Heart right ventricle (tissue), 16 donors: Measurements from ENCODE around the gene MACIR. TPM values are rescaled to one million over a fixed set of nuclear protein-coding genes. Genes with fewer than 3 reads are reported as not detected.

Experiments
- ATAC-seq, 8 donors: fragments of 200-7000 bp; cut with Tn5 transposase; one replicate each; pipeline ENCODE4 v1.9.1; 2020; ENCODE audit warnings: mild to moderate bottlenecking in 8 of 8, moderate library complexity in 8 of 8, moderate number of reproducible peaks in 1 of 8
- DNase-seq, 2 donors: peaks; one replicate each; pipeline ENCODE4 v3.0.0-alpha.2; 2020
- H3K27ac ChIP-seq, 10 donors: fragments of 200-600 bp; sonication (generic) in 2 of 10; one replicate each; pipeline versions ENCODE4 v1.5.0 to v1.8.0; 2020 to 2022; ENCODE audit warnings: mild to moderate bottlenecking in 3 of 10
- H3K27me3 ChIP-seq, 7 donors: fragments of 200-600 bp; one replicate each; pipeline ENCODE4 v1.8.0; 2021 to 2022; ENCODE audit warnings: mild to moderate bottlenecking in 2 of 7
- H3K36me3 ChIP-seq, 9 donors: fragments of 200-600 bp; sonication (generic) in 1 of 9; one replicate each; pipeline versions ENCODE4 v1.5.0 to v1.8.0; 2020 to 2022; ENCODE audit warnings: mild to moderate bottlenecking in 2 of 9
- H3K4me1 ChIP-seq, 9 donors: fragments of 200-600 bp; sonication (generic) in 1 of 9; one replicate each; pipeline versions ENCODE4 v1.5.0 to v1.8.0; 2020 to 2022; ENCODE audit warnings: mild to moderate bottlenecking in 4 of 9
- H3K4me3 ChIP-seq, 10 donors: fragments of 200-600 bp; sonication (generic) in 2 of 10; one replicate each; pipeline versions ENCODE4 v1.5.0 to v1.8.0; 2020 to 2022; ENCODE audit warnings: mild to moderate bottlenecking in 7 of 10, moderate library complexity in 2 of 10
- H3K9me3 ChIP-seq, 11 donors: fragments of 200-600 bp in 10 of 11; sonication (generic) in 2 of 11; one replicate each; pipeline versions ENCODE4 v1.5.0 to v1.8.0; 2013 to 2022; ENCODE audit warnings: mild to moderate bottlenecking in 2 of 11, control low read depth in 1 of 11, moderate library complexity in 1 of 11
- CTCF ChIP-seq, 9 donors: fragments of 200-600 bp; sonication (generic) in 2 of 9; IDR thresholded peaks; one replicate each; pipeline versions ENCODE4 v1.5.0 to v1.8.0; 2021 to 2022; ENCODE audit warnings: antibody characterized with exemption in 9 of 9, mild to moderate bottlenecking in 5 of 9, moderate library complexity in 1 of 9
- WGBS, 2 donors: extraction: QIAGEN DNeasy Blood & Tissue Kit; methylation state at CpG; one replicate each; pipeline ENCODE4 v1.1.7; 2013; ENCODE audit warnings: inconsistent platforms in 1 of 2; 5-methylcytosine and 5-hydroxymethylcytosine counted together
- intact Hi-C, 10 donors: fragments of 100-400 bp; cut with DNase I; formaldehyde crosslinking; loops; one replicate each; pipeline versions ENCODE4 v1.11.1 to v1.14.2; 2022
- long read RNA-seq, 3 donors: library from polyadenylated mRNA; unstranded; transcript quantifications; one replicate each; pipeline ENCODE4 v2.0.0, GENCODE V29; 2020 to 2021
- polyA plus RNA-seq, 2 donors: library from polyadenylated mRNA; stranded (reverse); fragments of 200-250 nt; gene quantifications; one replicate each; pipeline ENCODE4 v1.2.3, GENCODE V29; 2013
- total RNA-seq, 10 donors: library from RNA; stranded (reverse); fragmentation: NEBNext Ultra II Directional in 3 of 10; extraction: Animal tissue kit (Norgen Biotek cat#: 25700) in 3 of 10; gene quantifications; one replicate each; pipeline versions ENCODE4 v1.2.1 to v1.2.4, GENCODE V29; 2021 to 2023
- donor health status: Arrhythmogenic right ventricular cardiomyopathy.
- donor health status: ischemic (EF 13 %, LVEDD 7.1; RV severe dilation, severe dysfunction).
- donor health status: healthy with polysubstance abuse.
- donor health status: DM: no; HTN: yes; CAD: no.
- donor health status: DM: no; HTN: no; CAD: no.
- donor health status: ischemic (EF 25% LVEDD 6.9; RV normal size, moderate dysfunction).
- donor health status: ischemic (EF 25% LVEDD 5.7; RV mildly dilated, moderate dysfunction).
- donor health status: healthy.
- donor health status: DM: yes; HTN: yes; CAD: no.
- donor health status: Ischemic cardiomyopathy.
- donor health status: ischemic (EF 35%, LVEDD 5.7; RV mildly dilated, moderate dysfunction).
- donor health status: nonischemic (EF 11% LVEDD 7.7; RV severe dilation, severe dysfunction).
- donor health status: DM: yes; HTN: yes; CAD: no.
- donor health status: PGD.
- donor health status: ischemic (EF 29% LVEDD 5.4; RV normal size, mild dysfunction).
- donor health status: nonischemic (EF 23%, LVEDD 6.1; RV moderate dilation, normal function).

The MACIR gene
- total RNA-seq, result 1 to 10 TPM; 2.3 to 5.1 (median 3.8) TPM
- polyA plus RNA-seq, result 1 to 10 TPM; 1.8 to 4.8 TPM
- long read RNA-seq, donor 1, partial matches to known transcripts, result 2 of 7 reads
- long read RNA-seq, donor 1, other reads (novel, unspliced or antisense), result 0 of 7 reads
- long read RNA-seq, donor 2, transcript C5orf30-201 (3 exons, 3,049 nt), result major isoform, 7 of 7 reads
- long read RNA-seq, donor 2, partial matches to known transcripts, result 0 of 7 reads
- long read RNA-seq, donor 2, other reads (novel, unspliced or antisense), result 0 of 7 reads
- long read RNA-seq, donor 3, partial matches to known transcripts, result 3 of 7 reads
- long read RNA-seq, donor 3, other reads (novel, unspliced or antisense), result 0 of 7 reads

GRCh38 chr5:103258368-103258956 lies at the start of gene MACIR:
Gene MACIR (plus strand): TSS chr5:103258763. CDS start chr5:103275920, 17,157 bp downstream.
- intact Hi-C loops, result loop anchor here in 1 of 10 donors (10.0 kb wide), 1 partner anchor 306 kb away; the partner anchor contains the start of gene NUDT12
- TF ChIP-seq CTCF (IDR thresholded peaks at IDR 0.05), result peak in 5 of 9 donors; percentile 4 to 33 (median 21)

GRCh38 chr5:103209065-103209464 lies 49.5 kb upstream of the MACIR start:
- no peak for ATAC-seq
- Histone ChIP-seq H3K9me3 (peaks cover 0 to 4% (median 0%) of the 10 kb centered on the region in 11 donors), H3K36me3 (peaks cover 0 to 30% (median 16%) of the 10 kb centered on the region in 9 donors), H3K4me3 (no peak overlapping the region), H3K27ac (peak overlapping the region in 1 of 10 donors; percentile 4), H3K27me3 (no peaks in the 10 kb centered on the region), H3K4me1 (peaks cover 0 to 19% (median 5%) of the 10 kb centered on the region in 9 donors)
- no peak for DNase-seq
- TF ChIP-seq CTCF (IDR thresholded peaks at IDR 0.05), result no peak
- intact Hi-C loops, result no loop called here

More at GRCh38 chr5:103258368-103258956, at the start of gene MACIR:
- no peaks in the 10 kb centered on the region for H3K27me3 ChIP-seq
- H3K4me3 ChIP-seq, result peak within 1 kb of the TSS; percentile 73 to 99 (median 90)
- DNase-seq, result peak; percentile 97 to 98
- ATAC-seq, result peak; percentile 96 to 99 (median 98)
- no peaks in the 10 kb centered on the region for H3K36me3 ChIP-seq
- no peaks in the 10 kb centered on the region for H3K9me3 ChIP-seq
- H3K27ac ChIP-seq, result peak within 1 kb of the TSS; percentile 68 to 93 (median 86)
- H3K4me1 ChIP-seq, result peaks cover 0 to 40% (median 30%) of the 10 kb centered on the region in 9 donors
- 0 to 1% methylated on average over 35 to 39 of the region's 45 CpGs for WGBS, 2 donors

GRCh38 chr5:103210952-103211351 lies 47.6 kb upstream of the MACIR start:
- ATAC-seq, result no peak
- TF ChIP-seq CTCF (IDR thresholded peaks at IDR 0.05), result no peak
- no peaks in the 10 kb centered on the region for H3K9me3 ChIP-seq
- peaks cover 0 to 11% (median 4%) of the 10 kb centered on the region in 9 donors for H3K36me3 ChIP-seq
- no peak overlapping the region for H3K4me3 ChIP-seq
- no peak overlapping the region for H3K27ac ChIP-seq
- H3K4me1 ChIP-seq, result peaks cover 0 to 19% (median 6%) of the 10 kb centered on the region in 9 donors
- WGBS, 2 donors, result 96 to 99% methylated on average over 2 of the region's 2 CpGs
- H3K27me3 ChIP-seq, result no peaks in the 10 kb centered on the region
- intact Hi-C loops, result no loop called here
- DNase-seq, result no peak

GRCh38 chr5:103211576-103212561 lies 46.7 kb upstream of the MACIR start:
- no peak overlapping the region for H3K27ac ChIP-seq
- intact Hi-C loops, result no loop called here
- no peak for TF ChIP-seq CTCF (IDR thresholded peaks at IDR 0.05)
- no peak for DNase-seq
- H3K4me3 ChIP-seq, result no peak overlapping the region
- no peaks in the 10 kb centered on the region for H3K27me3 ChIP-seq
- WGBS, 2 donors, result 70 to 74% methylated on average over 2 of the region's 2 CpGs
- H3K36me3 ChIP-seq, result peaks cover 0 to 3% (median 0%) of the 10 kb centered on the region in 9 donors
- H3K4me1 ChIP-seq, result peaks cover 0 to 24% (median 7%) of the 10 kb centered on the region in 9 donors
- ATAC-seq, result no peak
- no peaks in the 10 kb centered on the region for H3K9me3 ChIP-seq
